ENCODE results near the gene PHF8. TPM values are rescaled to one million over a fixed set of nuclear protein-coding genes. Genes with fewer than 3 reads are reported as not detected.

PHF8 gene
- total and polyA plus RNA-seq, 9 of the 15 experiments (the other 6 are each of a cell fraction or from before 2014, with no cell fraction given) = 2.5 to 25.7 (median 12.1) TPM

DNA sequence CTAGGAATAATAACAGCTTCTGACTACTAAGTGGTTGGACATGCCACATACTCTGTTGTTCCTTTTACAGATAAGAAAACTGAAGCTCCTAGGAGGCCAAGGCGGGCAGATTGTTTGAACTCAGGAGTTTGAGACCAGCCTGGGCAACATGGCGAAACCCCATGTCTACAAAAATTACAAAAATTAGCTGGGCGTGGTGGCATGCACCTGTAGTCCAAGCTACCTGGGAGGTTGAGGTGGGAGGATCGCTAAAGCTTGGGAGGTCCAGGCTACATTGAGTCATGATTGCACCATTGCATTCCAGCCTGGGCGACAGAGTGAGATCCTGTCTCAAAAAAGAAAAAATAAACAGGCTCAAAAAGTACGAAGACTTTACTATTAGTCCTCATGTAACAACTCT is 30.6 kb upstream of the PHF8 start (continued):
- TF ChIP-seq, protein P1, sequence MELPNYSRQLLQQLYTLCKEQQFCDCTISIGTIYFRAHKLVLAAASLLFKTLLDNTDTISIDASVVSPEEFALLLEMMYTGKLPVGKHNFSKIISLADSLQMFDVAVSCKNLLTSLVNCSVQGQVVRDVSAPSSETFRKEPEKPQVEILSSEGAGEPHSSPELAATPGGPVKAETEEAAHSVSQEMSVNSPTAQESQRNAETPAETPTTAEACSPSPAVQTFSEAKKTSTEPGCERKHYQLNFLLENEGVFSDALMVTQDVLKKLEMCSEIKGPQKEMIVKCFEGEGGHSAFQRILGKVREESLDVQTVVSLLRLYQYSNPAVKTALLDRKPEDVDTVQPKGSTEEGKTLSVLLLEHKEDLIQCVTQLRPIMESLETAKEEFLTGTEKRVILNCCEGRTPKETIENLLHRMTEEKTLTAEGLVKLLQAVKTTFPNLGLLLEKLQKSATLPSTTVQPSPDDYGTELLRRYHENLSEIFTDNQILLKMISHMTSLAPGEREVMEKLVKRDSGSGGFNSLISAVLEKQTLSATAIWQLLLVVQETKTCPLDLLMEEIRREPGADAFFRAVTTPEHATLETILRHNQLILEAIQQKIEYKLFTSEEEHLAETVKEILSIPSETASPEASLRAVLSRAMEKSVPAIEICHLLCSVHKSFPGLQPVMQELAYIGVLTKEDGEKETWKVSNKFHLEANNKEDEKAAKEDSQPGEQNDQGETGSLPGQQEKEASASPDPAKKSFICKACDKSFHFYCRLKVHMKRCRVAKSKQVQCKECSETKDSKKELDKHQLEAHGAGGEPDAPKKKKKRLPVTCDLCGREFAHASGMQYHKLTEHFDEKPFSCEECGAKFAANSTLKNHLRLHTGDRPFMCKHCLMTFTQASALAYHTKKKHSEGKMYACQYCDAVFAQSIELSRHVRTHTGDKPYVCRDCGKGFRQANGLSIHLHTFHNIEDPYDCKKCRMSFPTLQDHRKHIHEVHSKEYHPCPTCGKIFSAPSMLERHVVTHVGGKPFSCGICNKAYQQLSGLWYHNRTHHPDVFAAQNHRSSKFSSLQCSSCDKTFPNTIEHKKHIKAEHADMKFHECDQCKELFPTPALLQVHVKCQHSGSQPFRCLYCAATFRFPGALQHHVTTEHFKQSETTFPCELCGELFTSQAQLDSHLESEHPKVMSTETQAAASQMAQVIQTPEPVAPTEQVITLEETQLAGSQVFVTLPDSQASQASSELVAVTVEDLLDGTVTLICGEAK (IDR thresholded peaks at IDR 0.05) = no peak
- TF ChIP-seq, protein P1 (CRISPR knock-in tag; IDR thresholded peaks at IDR 0.05) = no peak
- TF ChIP-seq ETV6 (IDR thresholded peaks at IDR 0.05; ENCODE audit: borderline replicate concordance in 1 of 2, low read depth in 2 of 2, low read length in 1 of 2) (no peak), ETV6 (CRISPR knock-in tag; IDR thresholded peaks at IDR 0.05; ENCODE audit: borderline replicate concordance) (no peak), RBM39 (optimal IDR thresholded peaks at IDR 0.05; ENCODE audit: low read depth, low read length) (no peak), KAT7 (CRISPR knock-in tag; IDR thresholded peaks at IDR 0.05; ENCODE audit: borderline replicate concordance) (no peak)

All from K562 (cell line).